ENCODE measurements around the gene STK32C.

STK32C gene

DNA sequence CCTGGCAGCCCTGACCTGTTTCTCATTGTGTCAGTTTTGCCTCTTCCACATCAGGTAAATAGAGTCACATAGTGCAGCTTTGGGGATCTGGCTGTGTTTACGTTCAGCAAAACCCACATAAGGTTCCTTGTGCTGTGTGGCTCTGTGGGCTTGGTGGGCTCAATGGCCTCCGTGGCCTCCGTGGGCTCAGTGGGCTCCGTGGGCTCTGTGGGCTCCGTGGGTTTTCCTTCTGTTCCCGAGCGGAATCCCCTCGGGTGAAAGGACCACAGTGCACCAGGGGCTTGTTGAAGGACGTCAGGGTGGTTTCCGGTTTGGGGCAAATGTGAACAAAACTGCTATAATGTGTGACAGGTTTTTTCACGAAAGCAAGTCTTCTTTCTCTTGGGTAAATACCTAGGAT is 133.5 kb downstream of the STK32C start:
- no peak for DNase-seq
- H3K79me2 ChIP-seq (ENCODE audit: control insufficient read depth, insufficient read depth, low read length) = no peaks in the 10 kb centered on the region
- H3K18ac ChIP-seq (ENCODE audit: low read length) = no peak overlapping the region
- no peaks in the 10 kb centered on the region for H3K79me1 ChIP-seq (ENCODE audit: low read length)
- H4K5ac ChIP-seq (ENCODE audit: low read length) = no peak overlapping the region
- H3K4me1 ChIP-seq (ENCODE audit: control insufficient read depth, low read depth, low read length) = no peaks in the 10 kb centered on the region
- H3K23ac ChIP-seq (ENCODE audit: low read length) = no peak overlapping the region
- H3K4ac ChIP-seq (ENCODE audit: low read depth, low read length) = no peak overlapping the region
- WGBS (ENCODE audit: extremely low coverage, insufficient coverage, low lambda C conversion rate) = no CpG with 5 or more reads among the region's 11 CpGs
- H3K4me2 ChIP-seq (ENCODE audit: low read length) = no peak overlapping the region
- no peak overlapping the region for H3K4me3 ChIP-seq (ENCODE audit: low read length)
- H3K27ac ChIP-seq (ENCODE audit: low read depth, low read length) = no peak overlapping the region
- no peak overlapping the region for H2AK5ac ChIP-seq (ENCODE audit: low read length)
- no peak overlapping the region for H2BK15ac ChIP-seq (replicated peaks; ENCODE audit: low read depth)
- H3K36me3 ChIP-seq (ENCODE audit: control insufficient read depth, insufficient read depth, low read length) = no peaks in the 10 kb centered on the region
- no peak overlapping the region for H3K9ac ChIP-seq (ENCODE audit: low read length)
- no peak overlapping the region for H2BK5ac ChIP-seq (ENCODE audit: low read length)
- no peak overlapping the region for H3K56ac ChIP-seq (ENCODE audit: low read length)
- H3K27me3 ChIP-seq (ENCODE audit: insufficient read depth, low read length, poor library complexity) = no peaks in the 10 kb centered on the region
- no peak overlapping the region for H4K8ac ChIP-seq (ENCODE audit: low read depth, low read length)
- H2BK120ac ChIP-seq (ENCODE audit: low read depth, low read length) = no peak overlapping the region

- no peak overlapping the region for H4K5ac ChIP-seq (ENCODE audit: low read length)
- H3K4me2 ChIP-seq (ENCODE audit: low read length) = no peak overlapping the region
- H3K18ac ChIP-seq (ENCODE audit: low read length) = no peak overlapping the region
- H3K27ac ChIP-seq (ENCODE audit: low read depth, low read length) = no peak overlapping the region
- H2BK5ac ChIP-seq (ENCODE audit: low read length) = no peak overlapping the region
- no peak overlapping the region for H3K4ac ChIP-seq (ENCODE audit: low read depth, low read length)
- H2BK15ac ChIP-seq (replicated peaks; ENCODE audit: low read depth) = no peak overlapping the region
- no peak overlapping the region for H3K4me3 ChIP-seq (ENCODE audit: low read length)
- H3K56ac ChIP-seq (ENCODE audit: low read length) = no peak overlapping the region
- H2AK5ac ChIP-seq (ENCODE audit: low read length) = no peak overlapping the region
- no peak overlapping the region for H2BK120ac ChIP-seq (ENCODE audit: low read depth, low read length)
- H3K4me1 ChIP-seq (ENCODE audit: control insufficient read depth, low read depth, low read length) = no peaks in the 10 kb centered on the region
- no peak overlapping the region for H4K8ac ChIP-seq (ENCODE audit: low read depth, low read length)
- H3K27me3 ChIP-seq (ENCODE audit: insufficient read depth, low read length, poor library complexity) = no peaks in the 10 kb centered on the region
- no peaks in the 10 kb centered on the region for H3K36me3 ChIP-seq (ENCODE audit: control insufficient read depth, insufficient read depth, low read length)
- H3K79me2 ChIP-seq (ENCODE audit: control insufficient read depth, insufficient read depth, low read length) = no peaks in the 10 kb centered on the region
- no peak overlapping the region for H3K23ac ChIP-seq (ENCODE audit: low read length)
- no peak overlapping the region for H3K9ac ChIP-seq (ENCODE audit: low read length)
- DNase-seq = no peak
- WGBS (ENCODE audit: extremely low coverage, insufficient coverage, low lambda C conversion rate) = no CpG with 5 or more reads among the region's 5 CpGs
- no peaks in the 10 kb centered on the region for H3K79me1 ChIP-seq (ENCODE audit: low read length)
Observed at GRCh38 chr10:132173185-132173584, 134.6 kb downstream of the STK32C start.

GRCh38 chr10:132172091-132173066 is 135.4 kb downstream of the STK32C start:
- Histone ChIP-seq H2BK120ac (ENCODE audit: low read depth, low read length) (no peak overlapping the region), H3K4ac (ENCODE audit: low read depth, low read length) (no peak overlapping the region), H3K79me1 (ENCODE audit: low read length) (no peaks in the 10 kb centered on the region), H2BK15ac (replicated peaks; ENCODE audit: low read depth) (no peak overlapping the region), H3K23ac (ENCODE audit: low read length) (no peak overlapping the region), H2BK5ac (ENCODE audit: low read length) (no peak overlapping the region), H3K56ac (ENCODE audit: low read length) (no peak overlapping the region), H3K36me3 (ENCODE audit: control insufficient read depth, insufficient read depth, low read length) (no peaks in the 10 kb centered on the region), H4K8ac (ENCODE audit: low read depth, low read length) (no peak overlapping the region), H3K4me2 (ENCODE audit: low read length) (no peak overlapping the region), H3K79me2 (ENCODE audit: control insufficient read depth, insufficient read depth, low read length) (no peaks in the 10 kb centered on the region), H3K27ac (ENCODE audit: low read depth, low read length) (no peak overlapping the region), H3K4me1 (ENCODE audit: control insufficient read depth, low read depth, low read length) (no peaks in the 10 kb centered on the region), H3K9ac (ENCODE audit: low read length) (no peak overlapping the region), H4K5ac (ENCODE audit: low read length) (no peak overlapping the region), H3K4me3 (ENCODE audit: low read length) (no peak overlapping the region), H2AK5ac (ENCODE audit: low read length) (no peak overlapping the region), H3K18ac (ENCODE audit: low read length) (no peak overlapping the region), H3K27me3 (ENCODE audit: insufficient read depth, low read length, poor library complexity) (no peaks in the 10 kb centered on the region)
- WGBS (ENCODE audit: extremely low coverage, insufficient coverage, low lambda C conversion rate) = no CpG with 5 or more reads among the region's 26 CpGs
- no peak for DNase-seq

DNA sequence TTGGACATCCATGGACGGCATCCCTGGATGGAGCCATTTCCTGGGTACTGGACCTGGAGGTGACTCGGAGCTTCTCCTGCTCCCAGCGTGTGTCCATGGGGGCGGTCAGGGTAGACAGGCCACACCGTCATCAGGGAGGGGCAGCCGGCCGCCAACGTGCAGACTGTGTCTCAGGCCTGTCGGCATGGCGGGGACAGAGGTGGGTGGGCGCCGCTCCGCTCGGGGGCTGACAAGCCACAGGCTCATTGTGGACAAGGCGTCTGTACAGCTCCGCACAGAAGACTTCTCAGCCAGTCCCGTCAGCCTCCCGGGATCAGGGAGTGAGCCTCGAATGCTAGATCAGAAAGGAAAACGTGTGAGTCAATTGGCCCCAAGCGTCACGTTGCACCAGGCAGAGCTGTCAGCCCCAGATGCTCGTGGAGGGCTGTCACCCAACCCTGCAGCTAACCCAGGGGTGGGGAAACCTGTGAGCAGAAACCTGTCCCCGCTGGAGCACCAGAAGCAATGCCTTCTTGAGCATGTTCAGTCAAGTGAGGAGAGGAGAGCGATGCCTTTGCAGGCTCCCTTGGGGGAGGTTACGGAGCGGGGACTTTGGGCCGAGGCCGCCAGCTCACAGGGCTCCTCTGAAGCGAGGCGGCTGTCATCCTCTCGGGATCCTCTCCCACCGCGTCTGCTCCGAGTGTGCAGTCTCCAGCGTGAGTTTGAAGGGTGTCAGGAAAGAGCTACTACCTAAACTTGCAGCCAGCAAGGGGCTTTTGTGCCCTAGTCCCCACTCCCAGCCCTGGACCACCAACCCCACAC is 137.0 kb downstream of the STK32C start:
- Histone ChIP-seq H3K79me1 (ENCODE audit: low read length) (no peaks in the 10 kb centered on the region), H2AK5ac (ENCODE audit: low read length) (no peak overlapping the region), H3K79me2 (ENCODE audit: control insufficient read depth, insufficient read depth, low read length) (no peaks in the 10 kb centered on the region), H3K4me2 (ENCODE audit: low read length) (no peak overlapping the region), H3K27ac (ENCODE audit: low read depth, low read length) (no peak overlapping the region), H3K23ac (ENCODE audit: low read length) (no peak overlapping the region), H3K4me1 (ENCODE audit: control insufficient read depth, low read depth, low read length) (no peaks in the 10 kb centered on the region), H3K56ac (ENCODE audit: low read length) (no peak overlapping the region), H3K27me3 (ENCODE audit: insufficient read depth, low read length, poor library complexity) (no peaks in the 10 kb centered on the region), H3K4ac (ENCODE audit: low read depth, low read length) (no peak overlapping the region), H4K5ac (ENCODE audit: low read length) (no peak overlapping the region), H3K4me3 (ENCODE audit: low read length) (no peak overlapping the region), H2BK120ac (ENCODE audit: low read depth, low read length) (no peak overlapping the region), H3K36me3 (ENCODE audit: control insufficient read depth, insufficient read depth, low read length) (no peaks in the 10 kb centered on the region), H2BK15ac (replicated peaks; ENCODE audit: low read depth) (no peak overlapping the region), H2BK5ac (ENCODE audit: low read length) (no peak overlapping the region), H4K8ac (ENCODE audit: low read depth, low read length) (no peak overlapping the region), H3K18ac (ENCODE audit: low read length) (no peak overlapping the region), H3K9ac (ENCODE audit: low read length) (no peak overlapping the region)
- DNase-seq = no peak
- WGBS (ENCODE audit: extremely low coverage, insufficient coverage, low lambda C conversion rate) = no CpG with 5 or more reads among the region's 36 CpGs

DNA sequence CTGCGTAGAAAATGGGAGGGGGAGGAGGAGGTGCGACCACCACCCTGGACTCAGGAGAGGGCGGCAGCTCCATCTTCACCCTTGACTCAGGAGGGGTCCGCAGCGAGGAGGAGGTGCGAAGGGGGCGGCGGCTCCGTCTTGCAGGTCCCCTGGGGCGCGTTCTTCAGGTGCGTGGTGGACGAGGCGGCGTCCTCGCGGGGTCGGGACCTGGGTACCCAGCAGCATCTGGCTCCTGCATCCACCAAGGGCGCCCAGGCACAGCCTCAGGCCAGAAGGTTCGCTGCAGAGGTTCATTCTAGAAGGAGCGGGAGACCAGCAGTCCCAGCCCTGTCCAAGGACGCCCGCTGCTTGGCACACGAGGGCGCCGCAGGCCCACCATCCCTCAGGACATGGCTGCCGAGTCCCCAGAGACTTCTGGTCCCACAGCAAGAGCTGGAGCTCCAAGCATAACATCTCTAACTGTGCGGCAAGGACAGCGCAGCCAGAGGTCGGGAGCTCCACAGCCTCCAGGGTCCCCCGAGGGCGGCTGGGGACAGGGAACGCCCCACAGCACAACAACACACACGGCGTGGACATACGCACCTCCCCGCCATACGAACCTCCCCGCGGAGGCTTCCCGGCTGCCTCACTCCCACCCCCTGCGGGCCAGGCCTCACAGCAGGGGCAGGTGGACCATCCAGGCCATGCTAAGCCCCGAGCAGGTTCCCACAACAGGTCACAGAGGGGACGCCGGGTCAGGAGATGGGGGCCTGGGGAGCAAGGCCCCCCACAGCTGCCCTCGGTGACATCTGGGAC is 137.8 kb downstream of the STK32C start:
- H2BK15ac ChIP-seq (replicated peaks; ENCODE audit: low read depth) = no peak overlapping the region
- no CpG with 5 or more reads among the region's 46 CpGs for WGBS (ENCODE audit: extremely low coverage, insufficient coverage, low lambda C conversion rate)
- no peak overlapping the region for H3K23ac ChIP-seq (ENCODE audit: low read length)
- no peak overlapping the region for H2BK120ac ChIP-seq (ENCODE audit: low read depth, low read length)
- H3K56ac ChIP-seq (ENCODE audit: low read length) = no peak overlapping the region
- no peak overlapping the region for H4K8ac ChIP-seq (ENCODE audit: low read depth, low read length)
- no peak overlapping the region for H3K4ac ChIP-seq (ENCODE audit: low read depth, low read length)
- H3K4me1 ChIP-seq (ENCODE audit: control insufficient read depth, low read depth, low read length) = no peaks in the 10 kb centered on the region
- H3K79me2 ChIP-seq (ENCODE audit: control insufficient read depth, insufficient read depth, low read length) = no peaks in the 10 kb centered on the region
- no peak for DNase-seq
- H3K4me3 ChIP-seq (ENCODE audit: low read length) = no peak overlapping the region
- no peak overlapping the region for H3K18ac ChIP-seq (ENCODE audit: low read length)
- H3K79me1 ChIP-seq (ENCODE audit: low read length) = no peaks in the 10 kb centered on the region
- no peak overlapping the region for H3K27ac ChIP-seq (ENCODE audit: low read depth, low read length)
- H3K27me3 ChIP-seq (ENCODE audit: insufficient read depth, low read length, poor library complexity) = no peaks in the 10 kb centered on the region
- no peak overlapping the region for H3K4me2 ChIP-seq (ENCODE audit: low read length)
- H3K9ac ChIP-seq (ENCODE audit: low read length) = no peak overlapping the region
- no peaks in the 10 kb centered on the region for H3K36me3 ChIP-seq (ENCODE audit: control insufficient read depth, insufficient read depth, low read length)
- H2AK5ac ChIP-seq (ENCODE audit: low read length) = no peak overlapping the region
- no peak overlapping the region for H2BK5ac ChIP-seq (ENCODE audit: low read length)
- no peak overlapping the region for H4K5ac ChIP-seq (ENCODE audit: low read length)
